Stimulated activated naive CD4-positive, alpha-beta T cell (primary cell): ENCODE measurements around the gene RALA.

Source experiments
- DNase-seq, 6 experiments: peaks; one replicate each; lab custom pipeline; 2025; lab: John Stamatoyannopoulos, UW

The RALA gene

GRCh38 chr7:39613577-39613976, 9.8 kb upstream of the RALA start:
- DNase-seq: no peak

GRCh38 chr7:39614299-39614698, 9.1 kb upstream of the RALA start:
- DNase-seq: no peak

DNA sequence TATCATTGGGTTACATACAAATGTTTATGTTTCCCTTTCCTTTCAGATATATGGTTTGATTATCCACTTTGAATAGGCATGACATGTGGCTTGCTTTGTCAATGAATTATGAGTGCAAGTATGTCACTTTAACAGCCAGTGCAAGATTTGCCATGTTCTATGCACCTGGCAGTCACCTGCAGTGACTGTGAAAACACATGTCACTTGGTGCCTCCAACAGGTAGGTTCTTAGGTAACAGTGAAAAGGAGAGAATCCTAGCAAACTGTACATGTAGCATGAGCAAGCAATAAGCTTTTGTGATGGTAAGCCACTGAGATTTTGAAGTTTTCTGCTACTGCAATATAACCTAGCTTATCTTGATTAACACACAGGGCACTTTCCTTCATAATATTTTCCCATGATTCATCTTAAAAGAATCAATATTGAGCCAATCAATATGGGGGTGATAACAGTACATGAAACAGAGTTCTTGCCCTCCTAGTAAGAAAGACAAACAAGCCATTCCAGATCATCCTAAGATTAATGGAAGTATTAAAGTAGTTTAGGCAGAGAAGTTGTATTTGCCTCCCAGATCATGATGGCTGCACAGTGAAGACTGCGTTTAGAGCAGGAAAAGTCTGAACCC, 7.9 kb upstream of the RALA start:
- no peak for DNase-seq

DNA sequence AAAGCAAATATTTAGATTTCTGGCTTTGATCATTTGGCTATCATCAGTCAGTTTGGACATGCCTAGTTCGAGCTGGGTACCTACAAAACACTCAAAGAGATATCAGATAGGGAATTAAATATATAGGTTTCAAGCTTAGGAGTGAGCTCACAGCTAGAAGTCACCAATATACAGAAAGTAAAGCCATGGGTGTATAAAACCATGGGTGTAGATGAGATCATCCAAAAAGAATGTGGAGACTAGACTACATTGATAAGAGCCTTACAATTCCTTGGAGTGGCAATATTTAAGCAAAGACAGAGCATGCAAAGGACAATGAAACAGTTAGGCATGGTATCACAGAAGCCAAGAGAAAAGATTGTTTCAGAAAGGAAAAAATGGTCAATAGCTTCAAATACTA, 7.2 kb upstream of the RALA start:
- no peak for DNase-seq

- no peak for DNase-seq
These were observed 6.4 kb upstream of the RALA start for GRCh38 chr7:39617005-39617404.

GRCh38 chr7:39618868-39619267, 4.5 kb upstream of the RALA start:
- DNase-seq: no peak

GRCh38 chr7:39620486-39620885, 2.9 kb upstream of the RALA start:
- DNase-seq: no peak

GRCh38 chr7:39621261-39621660, 2.1 kb upstream of the RALA start:
- no peak for DNase-seq

DNA sequence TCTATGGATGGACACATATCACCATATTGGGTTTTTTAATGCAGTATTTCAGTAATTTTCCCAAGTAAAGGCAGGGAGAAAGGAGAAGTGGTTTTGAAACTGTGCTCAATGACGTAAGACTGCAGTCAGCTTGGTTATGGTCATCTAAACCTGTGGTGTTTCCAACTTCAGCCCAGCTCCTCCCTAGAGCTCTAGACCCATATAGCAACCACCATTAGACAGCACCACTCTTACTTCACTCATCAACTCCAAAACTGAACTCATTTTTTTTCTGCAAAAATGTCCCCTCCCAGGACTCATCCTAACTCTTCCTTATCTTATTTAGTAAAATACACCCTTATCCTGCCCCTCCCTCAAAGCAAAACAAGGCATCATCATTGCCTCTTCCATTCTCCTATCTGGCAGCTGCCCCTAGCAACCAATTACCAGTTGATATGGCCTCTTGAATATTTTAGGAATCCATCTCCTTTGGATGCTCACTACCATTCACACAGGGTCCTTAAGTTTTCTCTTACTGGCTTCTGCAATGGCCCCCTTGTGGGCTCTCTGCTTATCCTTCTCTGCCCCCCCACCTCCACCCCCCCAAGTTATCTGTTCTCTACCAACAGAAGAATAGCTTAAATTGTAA, 1.5 kb upstream of the RALA start:
- DNase-seq: no peak

DNA sequence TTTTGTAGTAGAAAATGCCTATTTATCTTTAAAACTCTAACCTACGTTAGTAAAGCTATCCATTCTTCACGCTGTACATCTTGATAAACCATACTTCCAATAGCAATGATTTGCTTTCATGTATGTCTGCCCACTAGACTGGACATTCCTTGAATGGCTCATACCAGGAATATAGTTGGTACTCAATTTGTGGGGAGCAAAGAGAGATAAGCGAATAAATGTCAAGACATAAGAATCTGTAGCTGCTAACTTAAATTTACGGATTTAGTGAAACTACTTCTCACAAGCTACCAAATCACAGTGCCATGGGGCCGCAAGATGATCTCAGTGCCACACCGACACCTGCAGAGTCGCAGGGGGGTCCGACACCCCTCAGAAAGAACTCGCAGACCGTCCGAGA, 763 bp upstream of the RALA start:
- DNase-seq: no peak

GRCh38 chr7:39623732-39624441, 515 bp downstream of the RALA start:
- DNase-seq: peak in 3 of 6 experiments; percentile 26 to 34 (median 26)

DNA sequence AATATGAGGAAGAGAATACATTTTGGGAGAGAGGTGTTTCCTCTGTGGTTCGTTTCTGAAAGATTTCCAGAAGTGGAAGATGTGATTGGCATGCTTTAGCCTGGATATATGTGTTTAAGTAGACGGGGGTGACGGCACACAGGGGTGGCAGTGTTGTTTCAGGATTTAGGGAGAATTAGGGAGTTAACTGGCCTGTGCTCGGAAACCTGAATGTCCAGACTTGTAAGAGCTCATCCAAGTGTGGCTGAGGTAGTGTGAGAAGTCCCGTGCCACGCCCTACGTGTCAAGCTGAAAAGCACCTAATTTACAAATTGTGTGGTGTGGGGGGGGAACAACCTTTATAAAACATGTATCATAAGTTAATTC, 1.1 kb downstream of the RALA start:
- DNase-seq: peak in 2 of 6 experiments; percentile 6 to 12

- no peak for DNase-seq
These were observed 1.7 kb downstream of the RALA start for GRCh38 chr7:39624935-39625694.

DNA sequence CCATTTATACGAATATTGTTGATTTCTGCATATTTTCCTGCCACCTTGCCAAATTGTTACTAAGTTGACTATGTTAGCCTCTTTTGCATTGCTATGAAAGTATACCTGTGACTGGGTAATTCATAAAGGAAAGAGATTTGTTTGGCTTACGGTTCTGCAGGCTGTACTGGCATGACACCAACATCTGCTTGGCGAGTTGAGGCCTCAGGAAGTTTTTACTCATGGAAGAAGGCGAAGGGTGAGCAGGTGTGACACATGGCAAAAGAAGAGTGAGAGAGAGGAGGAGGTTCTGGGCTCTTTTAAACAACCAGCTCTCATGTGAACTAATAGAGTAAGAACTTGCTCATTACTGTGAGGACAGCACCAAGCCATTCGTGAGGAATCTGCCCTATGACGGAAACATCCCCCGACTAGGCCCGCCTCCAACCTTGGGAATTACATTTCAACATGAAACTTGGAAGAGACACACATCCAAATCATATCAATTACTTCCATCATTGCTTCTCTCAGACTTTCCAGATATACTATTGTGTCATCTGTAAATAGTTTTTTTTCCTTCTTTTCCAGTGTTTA, 8.4 kb downstream of the RALA start:
- DNase-seq: no peak

GRCh38 chr7:39633563-39634477, 10.4 kb downstream of the RALA start:
- DNase-seq: peak; percentile 6 to 68 (median 48)

DNA sequence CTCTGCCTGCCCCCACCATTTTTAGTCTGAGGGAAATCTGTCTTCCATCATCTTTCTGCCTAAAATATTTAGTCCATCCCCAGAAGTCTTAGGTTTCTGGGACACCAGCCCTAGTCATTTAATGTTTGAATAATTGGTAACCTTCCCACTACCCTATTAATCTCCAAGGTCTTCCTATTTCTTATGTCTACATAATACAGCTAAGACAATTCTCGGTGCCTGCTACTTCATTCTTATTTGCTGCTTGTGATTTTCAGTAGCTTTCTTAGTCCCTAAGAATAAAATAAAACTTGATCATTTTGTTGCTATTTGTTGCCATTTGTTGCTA, 11.1 kb downstream of the RALA start:
- DNase-seq: no peak

DNA sequence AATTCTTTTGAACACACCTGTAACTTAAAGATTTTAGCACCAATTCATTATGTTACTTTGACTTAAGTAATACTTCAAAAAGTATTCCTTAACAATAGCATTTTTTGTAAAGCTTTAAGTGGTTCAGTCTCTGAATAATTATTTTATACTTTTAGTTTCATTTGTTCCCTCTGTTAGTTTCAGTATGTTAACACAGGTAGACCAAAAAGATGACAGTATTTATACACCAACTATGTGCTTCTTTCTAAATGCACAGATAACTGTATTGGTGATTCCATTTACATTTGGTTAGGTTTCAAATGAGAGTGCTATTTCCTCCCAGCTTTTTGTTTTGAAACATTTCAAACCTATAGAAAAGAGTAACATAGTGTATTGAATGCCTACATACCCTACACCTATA, 14.0 kb downstream of the RALA start:
- DNase-seq: no peak

DNA sequence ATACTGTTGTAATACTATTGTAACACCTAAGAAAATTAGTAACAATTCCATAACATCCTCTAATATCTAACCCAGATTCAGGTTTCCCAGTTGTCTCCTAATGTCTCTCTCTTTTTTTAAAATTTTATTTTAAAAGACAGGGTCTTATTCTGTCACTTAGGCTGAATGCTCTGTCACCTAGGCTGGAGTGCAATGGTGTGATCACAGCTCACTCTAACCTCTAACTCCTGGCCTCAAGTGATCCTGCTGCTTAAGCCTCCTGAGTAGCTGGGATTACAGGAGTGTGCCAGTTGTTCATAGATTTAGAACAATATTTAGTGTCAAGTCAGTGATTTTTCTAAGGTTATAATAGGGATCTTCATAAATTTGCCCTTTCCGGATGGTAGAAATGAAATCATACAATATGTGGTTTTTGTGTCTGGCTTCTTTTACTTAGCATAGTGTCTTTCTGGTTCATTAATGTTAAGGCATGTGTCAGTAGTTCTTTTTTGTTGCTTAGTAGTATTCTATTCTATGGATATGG, 14.7 kb downstream of the RALA start:
- no peak for DNase-seq

DNA sequence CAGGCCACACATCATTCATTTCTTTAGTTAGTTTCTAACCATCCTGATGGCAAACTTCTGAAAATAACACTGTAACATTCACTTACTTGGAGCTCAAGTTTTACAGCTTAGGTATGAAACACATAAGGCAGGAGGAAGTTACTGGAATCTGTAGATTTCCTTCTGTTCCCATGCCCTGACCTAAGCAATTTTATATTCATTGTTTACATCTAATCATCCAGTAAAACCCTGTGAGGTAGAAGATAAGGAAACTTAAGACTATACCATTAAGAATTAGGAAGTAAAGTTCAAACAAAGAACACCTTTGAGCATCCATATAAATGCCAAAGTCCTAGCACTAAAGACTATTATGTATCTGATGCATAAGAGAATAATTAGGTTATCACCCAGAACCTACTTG, 19.5 kb downstream of the RALA start:
- no peak for DNase-seq

DNA sequence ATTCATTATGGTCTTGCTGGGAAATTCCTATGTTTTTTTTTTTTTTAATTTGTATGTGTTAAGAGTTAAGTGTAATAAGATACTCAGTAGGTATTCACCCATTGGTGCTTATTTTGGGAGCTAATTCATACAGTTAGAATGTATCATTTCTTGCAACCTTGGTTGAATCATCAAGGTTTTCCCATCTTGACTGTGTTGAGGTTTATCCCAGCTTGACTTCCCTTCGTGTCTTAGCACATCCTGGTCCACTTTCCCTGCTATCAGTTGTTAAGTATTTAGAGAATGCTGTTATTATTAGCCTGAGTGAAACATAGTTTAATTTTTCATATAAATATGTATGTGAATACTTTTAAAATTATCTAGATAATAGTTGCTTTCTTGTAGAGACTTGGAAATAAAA, 20.8 kb downstream of the RALA start:
- DNase-seq: no peak
